A673 (cell line): Measurements from ENCODE around the gene METRNL.

Source experiments
- CTCF ChIP-seq: fragments of 300-800, 200-600 bp; sonication (generic); conservative IDR thresholded peaks from 2 replicates; pipeline ENCODE4 v1.5.1; 2017; ENCODE audit warnings: low read depth, mild to moderate bottlenecking, antibody characterized with exemption, low read length, moderate library complexity, mixed read lengths
- EZH2 ChIP-seq: fragments of 200-600 bp; sonication (generic); IDR thresholded peaks from 2 replicates; pipeline ENCODE4 v1.6.1; 2017; ENCODE audit warnings: borderline replicate concordance, low read depth, mild to moderate bottlenecking, mixed read lengths, antibody characterized with exemption, low read length; ENCODE audit not compliant: poor library complexity, severe bottlenecking

- no peak for TF ChIP-seq CTCF
- no peak for TF ChIP-seq EZH2
Observed at GRCh38 chr17:83086907-83087787, 7.7 kb downstream of the METRNL start.
